T-helper 1 cell treated with Interleukin-12 subunit alpha and Interleukin-12 subunit beta and Interleukin-4 antibody, amounts not matched to agents 30 ng/mL and 1 ng/mL, for 36 hours (primary cell): ENCODE data around the gene LY86. TPM values are rescaled to one million over a fixed set of nuclear protein-coding genes. Genes with fewer than 3 reads are reported as not detected.
"Not testable (repeated sequence)": the region's sequence is repeated elsewhere in the genome, so short reads cannot be mapped to it uniquely, and the experiment has no call there.

Experiments
- intact Hi-C: fragments of 100-400 bp; cut with micrococcal nuclease; formaldehyde crosslinking; loops from one replicate; pipeline ENCODE4 v1.15.1; 2024
- total RNA-seq: library from RNA; stranded (reverse); gene quantifications from 2 replicates; pipeline ENCODE4 v1.2.3, GENCODE V29; 2022

LY86 gene
- total RNA-seq, 1 donor from 2014 or later, result 5.8 TPM

DNA sequence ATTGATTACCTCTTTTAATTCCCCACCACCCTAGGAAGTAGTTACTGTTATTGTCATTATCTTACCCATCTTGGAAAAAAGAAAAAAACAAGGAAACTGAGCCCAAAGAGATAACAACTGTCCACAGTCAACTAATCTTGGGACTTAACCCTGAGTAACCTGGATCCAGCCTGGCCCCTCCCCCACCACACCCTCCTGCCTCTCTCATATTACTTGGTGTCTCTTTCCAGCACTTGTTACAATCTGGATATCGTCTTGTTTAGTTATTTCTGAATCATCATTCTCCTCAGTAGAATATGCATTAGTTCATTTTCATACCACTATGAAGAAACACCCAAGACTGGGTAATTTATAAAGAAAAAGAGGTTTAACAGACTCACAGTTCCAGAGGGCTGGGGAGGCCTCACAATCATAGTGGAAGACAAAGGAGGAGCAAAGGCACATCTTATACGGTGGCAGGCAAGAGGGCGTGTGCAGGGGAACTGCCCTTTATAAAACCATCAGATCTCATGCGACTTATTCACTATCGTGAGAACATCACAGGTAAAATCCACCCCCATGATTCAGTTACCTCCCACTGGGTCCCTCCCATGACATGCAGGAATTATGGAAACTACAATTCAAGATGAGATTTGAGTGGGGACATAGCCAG lies 60.3 kb downstream of the LY86 start:
- intact Hi-C loops, result no loop called here

DNA sequence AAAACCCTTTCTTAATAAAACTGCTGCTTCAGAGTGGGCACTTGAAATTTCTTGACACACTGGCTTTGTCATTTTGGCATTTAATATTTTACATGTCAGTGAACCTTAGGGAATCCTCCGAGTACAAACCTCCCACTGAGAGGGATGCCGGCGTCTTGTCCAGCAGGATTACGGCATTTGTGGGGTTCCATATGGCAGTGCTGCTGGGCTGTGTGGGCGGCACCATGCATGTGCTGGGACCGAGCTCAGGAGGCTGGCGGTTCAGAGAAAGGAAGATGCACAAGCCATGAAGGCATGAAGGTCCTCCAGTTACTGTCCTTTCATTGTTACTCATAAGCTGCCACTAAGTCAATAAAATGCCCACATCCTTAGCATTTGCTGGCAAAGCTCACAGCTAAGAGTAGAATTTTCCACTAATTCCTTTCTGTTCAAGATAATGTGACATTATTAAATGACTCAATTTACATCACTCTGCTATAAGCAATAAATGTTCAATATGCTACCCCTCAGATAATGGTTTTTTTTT lies 61.4 kb downstream of the LY86 start:
- intact Hi-C loops, result loop anchor here (10.0 kb wide), 1 partner anchor 645 kb away; the partner anchor contains the start of gene NRN1

DNA sequence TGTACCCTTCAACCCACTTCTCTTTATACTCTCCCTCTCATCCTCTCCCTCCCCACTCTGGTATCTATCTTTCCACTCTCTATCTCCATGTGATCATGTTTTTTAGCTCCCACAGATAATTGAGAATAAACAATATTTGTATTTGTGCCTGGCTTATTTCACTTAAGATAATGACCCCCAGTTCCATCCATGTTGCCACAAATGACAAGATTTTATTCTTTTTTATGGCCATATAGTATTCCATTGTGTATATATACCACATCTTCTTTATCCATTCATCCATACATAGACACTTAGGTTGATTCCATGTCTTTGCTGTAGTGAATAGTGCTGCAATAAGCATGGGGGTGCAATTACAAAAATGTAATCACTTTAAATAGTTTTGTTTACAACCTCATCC lies 62.3 kb downstream of the LY86 start:
- intact Hi-C loops, result loop anchor here (1.0 to 10.0 kb wide), 2 partner anchors 8 to 646 kb away; partner anchors contain the start of gene NRN1

GRCh38 chr6:6651335-6651734 lies 62.8 kb downstream of the LY86 start:
- intact Hi-C loops, result loop anchor here (1.0 to 10.0 kb wide), 2 partner anchors 8 to 647 kb away; partner anchors contain the start of gene NRN1

GRCh38 chr6:6652932-6653331 lies 64.4 kb downstream of the LY86 start:
- intact Hi-C loops, result loop anchor here (10.0 kb wide), 1 partner anchor 648 kb away; the partner anchor contains the start of gene NRN1

DNA sequence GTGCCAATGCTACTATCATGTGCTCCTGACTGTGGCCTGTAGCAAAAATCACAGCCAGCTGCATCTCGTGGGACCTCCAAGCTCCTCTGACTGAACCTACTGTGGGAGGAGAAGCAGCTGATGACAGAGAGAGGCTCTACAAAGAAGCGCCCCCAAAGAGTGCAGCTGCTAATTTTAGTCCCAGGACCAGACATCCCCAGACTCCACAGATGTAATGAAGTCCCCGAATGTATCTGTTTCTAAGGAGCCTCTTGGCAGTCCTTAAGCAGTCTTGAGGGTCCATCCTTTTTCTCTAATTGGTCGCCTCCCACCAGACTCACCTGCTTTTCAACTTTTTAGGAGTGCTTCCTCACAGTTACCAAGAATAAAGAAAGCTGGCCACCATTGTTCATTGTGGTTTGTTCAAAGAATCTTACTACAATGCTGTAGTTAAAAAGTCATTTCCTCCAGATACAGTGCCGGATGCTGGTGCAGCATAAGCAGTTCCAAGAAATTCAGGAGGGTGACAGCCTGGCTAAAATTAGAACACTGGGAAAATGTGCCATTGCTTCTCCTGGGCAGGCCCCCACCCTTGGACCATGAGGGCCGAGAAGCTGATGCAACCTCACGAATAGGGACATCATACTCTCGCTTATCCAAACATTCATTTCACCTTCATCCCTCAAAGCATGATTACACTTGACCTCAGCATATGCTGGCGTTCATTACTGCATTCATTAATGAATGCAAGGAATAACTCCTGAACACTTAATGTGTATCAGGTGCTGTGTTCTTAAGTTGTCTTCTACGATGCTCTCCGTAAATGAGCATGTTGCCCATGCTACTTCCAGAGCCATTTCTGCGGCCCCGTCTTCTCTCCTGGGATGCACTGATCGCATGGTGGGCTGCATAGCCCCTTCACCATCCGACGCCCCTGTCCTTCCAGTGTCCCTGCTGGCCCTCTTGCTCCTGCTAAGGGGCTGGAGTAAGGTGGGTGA lies 66.4 kb downstream of the LY86 start:
- intact Hi-C loops, result loop anchor here (1.0 to 10.0 kb wide), 3 partner anchors 12 to 650 kb away; partner anchors contain the start of gene NRN1

GRCh38 chr6:6655805-6656251 lies 67.3 kb downstream of the LY86 start:
- intact Hi-C loops, result loop anchor here (1.0 to 10.0 kb wide), 4 partner anchors 13 to 651 kb away; partner anchors contain the start of gene NRN1

DNA sequence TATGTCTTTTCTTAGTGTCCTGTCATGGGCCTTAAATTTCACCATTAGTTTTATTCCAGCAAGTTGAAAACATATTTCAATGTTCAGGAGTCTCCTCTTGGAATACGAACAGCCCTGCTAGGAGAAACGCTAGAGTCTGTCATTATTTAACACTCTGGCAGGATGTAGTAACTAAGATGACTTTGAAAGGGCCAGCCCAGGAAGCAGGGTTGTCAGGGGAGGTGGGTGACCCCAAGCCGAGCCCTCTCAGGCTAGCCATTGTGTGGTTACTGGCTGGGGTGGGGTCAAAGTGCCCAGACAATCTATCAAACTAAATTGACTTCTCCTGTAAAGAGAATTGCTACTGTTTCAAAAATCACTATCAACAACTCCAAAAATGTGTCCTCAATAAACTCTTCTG lies 67.8 kb downstream of the LY86 start:
- intact Hi-C loops, result loop anchor here (1.0 to 10.0 kb wide), 2 partner anchors 46 to 651 kb away; partner anchors contain the start of gene NRN1

DNA sequence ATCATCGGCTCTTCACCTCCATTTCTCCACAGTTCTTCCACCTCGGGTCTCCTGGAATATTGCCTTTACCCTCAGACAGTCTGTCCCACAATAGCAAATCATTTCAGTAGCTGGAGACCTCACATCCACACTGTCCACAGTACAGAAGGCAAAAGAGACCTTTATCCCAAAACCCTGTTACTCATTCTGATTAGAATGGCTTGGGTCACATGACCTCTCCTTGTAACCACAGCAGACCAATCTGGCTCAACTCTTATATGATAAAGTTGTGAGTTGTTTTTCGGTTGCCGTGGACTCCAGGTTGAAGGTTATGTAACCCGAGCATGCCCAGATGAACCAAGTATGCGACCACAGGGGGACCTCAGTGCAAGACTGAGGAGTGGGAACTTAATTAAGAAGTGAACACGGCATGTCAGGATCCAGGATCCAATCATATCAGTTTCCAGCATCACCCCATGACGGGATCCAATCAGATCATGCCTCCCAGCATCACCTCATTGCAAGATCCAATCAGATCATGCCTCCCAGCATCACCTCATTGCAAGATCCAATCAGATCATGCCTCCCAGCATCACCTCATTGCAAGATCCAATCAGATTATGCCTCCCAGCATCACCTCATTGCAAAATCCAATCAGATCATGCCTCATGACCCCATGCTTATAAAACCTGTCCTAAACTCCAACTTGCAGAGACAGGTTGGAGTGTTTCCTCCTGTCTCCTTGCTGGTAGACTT lies 68.7 kb downstream of the LY86 start:
- intact Hi-C loops, result loop anchor here (10.0 kb wide), 1 partner anchor 652 kb away; the partner anchor contains the start of gene NRN1

- intact Hi-C loops, result loop anchor here (2.0 to 10.0 kb wide), 4 partner anchors 69 to 731 kb away; partner anchors contain the start of genes CAGE1, LY86, NRN1 and RIOK1
Measured at GRCh38 chr6:6657820-6658217, 69.3 kb downstream of the LY86 start.

- intact Hi-C loops, result loop anchor here (1.0 to 10.0 kb wide), 7 partner anchors 18 to 729 kb away; partner anchors contain the start of genes CAGE1, LY86, NRN1 and RIOK1
Measured at GRCh38 chr6:6659600-6660327, 71.2 kb downstream of the LY86 start.

DNA sequence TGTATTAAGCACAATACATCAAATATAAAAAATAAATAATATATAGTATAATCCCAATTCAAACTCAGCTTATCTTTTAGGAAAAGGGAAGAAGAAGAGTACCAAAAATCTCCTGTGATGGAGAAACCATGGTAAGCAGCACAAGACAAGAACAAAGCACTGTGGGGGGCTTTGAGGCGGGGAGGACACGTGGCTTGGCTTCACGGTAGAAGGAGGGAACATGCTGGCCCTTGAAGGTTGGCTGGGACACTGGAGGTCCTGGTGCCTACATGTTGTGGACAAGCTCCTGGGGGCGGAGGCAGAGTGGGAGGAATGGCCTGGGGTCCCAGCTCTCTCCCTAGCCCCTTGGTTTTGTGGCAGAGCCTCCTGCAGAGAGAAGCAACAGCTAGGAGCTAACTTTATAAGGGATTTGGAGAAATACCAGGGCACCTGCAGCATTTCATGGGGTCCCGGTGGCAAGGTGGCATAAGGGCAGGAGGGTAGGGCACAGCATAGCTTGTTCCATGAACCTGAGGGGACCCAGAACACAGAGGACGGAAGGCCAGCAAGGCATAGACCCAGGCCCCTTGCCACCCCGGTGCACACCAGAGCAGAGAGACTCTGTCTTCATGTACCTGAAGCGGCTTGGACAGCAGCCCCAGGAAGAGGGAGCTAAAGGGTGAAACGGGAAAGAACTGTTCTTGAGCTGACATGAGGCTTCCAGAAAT lies 72.0 kb downstream of the LY86 start:
- intact Hi-C loops, result no loop called here

- intact Hi-C loops, result no loop called here
Measured at GRCh38 chr6:6661191-6661590, 72.7 kb downstream of the LY86 start.

GRCh38 chr6:6661684-6662083 lies 73.2 kb downstream of the LY86 start:
- intact Hi-C loops, result no loop called here

DNA sequence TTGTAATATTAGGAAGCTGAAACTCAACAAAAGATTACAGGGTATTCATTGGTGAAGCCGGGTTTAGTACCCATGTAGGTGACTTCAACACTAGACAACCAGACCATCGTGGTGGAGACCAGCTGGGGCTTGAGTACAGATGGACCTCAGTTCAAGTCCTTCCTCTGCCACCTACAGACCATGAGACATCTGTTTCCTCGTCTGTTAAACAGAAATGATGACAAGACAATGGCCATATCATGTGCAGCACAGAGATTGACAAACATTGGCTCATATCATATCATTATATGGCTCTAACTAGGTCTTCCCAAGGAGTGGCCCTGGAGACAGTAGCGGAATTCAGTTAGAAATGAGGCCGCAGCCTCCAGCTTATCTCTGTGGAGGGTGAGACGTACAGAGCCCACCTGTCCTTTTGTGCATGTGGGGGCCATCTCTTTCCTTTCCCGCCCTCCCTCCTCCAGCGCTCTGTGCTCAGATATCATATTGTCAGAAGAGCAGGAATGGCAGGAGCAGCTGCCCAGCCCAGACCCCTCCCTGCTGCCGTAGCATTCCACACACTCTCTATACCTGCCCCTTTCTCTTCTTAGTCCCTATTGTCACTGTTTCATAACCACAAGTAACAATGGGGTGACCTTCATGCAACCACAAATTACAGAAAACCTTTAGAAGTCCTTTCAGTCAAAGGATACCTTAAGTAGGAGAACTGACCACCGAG lies 75.1 kb downstream of the LY86 start:
- intact Hi-C loops, result no loop called here

GRCh38 chr6:6665555-6666243 lies 77.2 kb downstream of the LY86 start:
- intact Hi-C loops, result no loop called here

DNA sequence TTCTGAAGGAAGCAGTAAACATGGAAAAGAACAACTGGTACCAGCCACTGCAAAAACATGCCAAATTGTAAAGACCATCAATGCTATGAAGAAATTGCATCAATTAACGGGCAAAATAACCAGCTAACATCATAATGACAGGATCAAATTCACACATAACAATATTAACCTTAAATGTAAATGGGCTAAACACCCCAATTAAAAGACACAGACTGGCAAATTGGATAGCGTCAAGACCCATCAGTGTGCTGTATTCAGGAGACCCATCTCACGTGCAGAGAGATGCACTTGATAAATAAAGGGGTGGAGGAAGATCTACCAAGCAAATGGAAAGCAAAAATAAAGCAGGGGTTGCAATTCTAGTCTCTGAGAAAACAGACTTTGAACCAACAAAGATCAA lies 81.6 kb downstream of the LY86 start:
- intact Hi-C loops, result not testable (repeated sequence)

GRCh38 chr6:6674872-6675271 lies 86.4 kb downstream of the LY86 start:
- intact Hi-C loops, result loop anchor here (5.0 kb wide), 3 partner anchors 137 to 377 kb away; no protein-coding TSS in a partner anchor
